Activated CD8-positive, alpha-beta memory T cell treated with anti-CD3 and anti-CD28 coated beads for 4 hours (primary cell): ENCODE results near the gene EXD3.
"Not testable (repeated sequence)": the region's sequence is repeated elsewhere in the genome, so short reads cannot be mapped to it uniquely, and the experiment has no call there.

Source experiments
- DNase-seq, 2 donors: peaks; one replicate each; pipeline ENCODE4 v3.0.0-alpha.2; 2020; ENCODE audit warnings: low read depth in 2 of 2

The EXD3 gene

GRCh38 chr9:137339908-137340462, 83.0 kb downstream of the EXD3 start:
- DNase-seq, result not testable (repeated sequence)

GRCh38 chr9:137339045-137339907, 83.7 kb downstream of the EXD3 start:
- no peak for DNase-seq

- DNase-seq, result no peak
These were observed 86.2 kb downstream of the EXD3 start for GRCh38 chr9:137336735-137337134.

GRCh38 chr9:137333016-137333671, 89.8 kb downstream of the EXD3 start:
- DNase-seq, result no peak

- no peak for DNase-seq
These were observed 91.0 kb downstream of the EXD3 start for GRCh38 chr9:137331929-137332328.

GRCh38 chr9:137330689-137331088, 92.3 kb downstream of the EXD3 start:
- no peak for DNase-seq

GRCh38 chr9:137329590-137329989, 93.4 kb downstream of the EXD3 start:
- DNase-seq, result not testable (repeated sequence)

GRCh38 chr9:137327641-137328550, 95.1 kb downstream of the EXD3 start:
- not testable (repeated sequence) for DNase-seq

GRCh38 chr9:137326445-137327065, 96.4 kb downstream of the EXD3 start:
- DNase-seq, result no peak

- no peak for DNase-seq
These were observed 97.2 kb downstream of the EXD3 start for GRCh38 chr9:137325799-137326198.

GRCh38 chr9:137325124-137325523, 97.8 kb downstream of the EXD3 start:
- DNase-seq, result no peak

- no peak for DNase-seq
These were observed 99.2 kb downstream of the EXD3 start for GRCh38 chr9:137323531-137324331.

GRCh38 chr9:137321726-137322361, 101.1 kb downstream of the EXD3 start:
- no peak for DNase-seq

GRCh38 chr9:137320555-137321384, 102.2 kb downstream of the EXD3 start:
- DNase-seq, result no peak

GRCh38 chr9:137319739-137320551, 103.0 kb downstream of the EXD3 start:
- no peak for DNase-seq

- no peak for DNase-seq
These were observed 103.8 kb downstream of the EXD3 start for GRCh38 chr9:137319011-137319738.

GRCh38 chr9:137318602-137319001, 104.4 kb downstream of the EXD3 start:
- no peak for DNase-seq
